Endothelial cell of umbilical vein (primary cell): ENCODE data around the gene P2RY1.

Source experiments
- POLR2AphosphoS5 ChIP-seq: IDR thresholded peaks from 2 replicates; pipeline ENCODE4 v1.6.1; 2012; ENCODE audit warnings: low read depth, mild to moderate bottlenecking, control low read depth, low read length, moderate library complexity; ENCODE audit not compliant: insufficient read depth
- TF ChIP-seq, protein P1 (sequence below), 2 donors: IDR thresholded peaks; 1 replicate in 1 of 2; 2 replicates in 1 of 2; pipeline ENCODE4 v1.5.1; 2011; ENCODE audit warnings: low read length in 2 of 2, mild to moderate bottlenecking in 2 of 2, moderate library complexity in 2 of 2, control low read depth in 1 of 2, inconsistent platforms in 1 of 2, low read depth in 1 of 2; ENCODE audit not compliant: insufficient read depth in 1 of 2; ENCODE audit errors: extremely low read depth in 1 of 2

DNA sequence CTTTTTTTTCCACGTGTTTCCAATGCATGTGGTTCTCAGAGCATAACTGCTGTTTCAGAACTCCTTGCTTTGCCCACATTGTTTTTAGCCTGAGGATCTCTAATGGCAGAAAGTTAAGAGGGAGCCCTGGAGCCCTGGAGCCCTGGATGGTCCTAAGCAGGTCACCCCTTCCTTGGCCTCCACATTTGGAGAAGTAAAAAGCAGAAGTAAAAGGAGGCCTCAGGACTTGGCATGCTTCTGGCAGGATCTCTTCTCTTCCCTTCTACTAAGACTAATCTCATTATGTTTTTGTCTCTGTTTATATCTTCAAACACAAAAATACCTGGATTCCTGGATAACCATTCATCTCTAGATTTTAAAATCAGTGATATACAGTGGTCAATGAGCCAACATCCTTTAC, 50.1 kb downstream of the P2RY1 start:
- no peak for TF ChIP-seq POLR2AphosphoS5
- TF ChIP-seq, protein P1, sequence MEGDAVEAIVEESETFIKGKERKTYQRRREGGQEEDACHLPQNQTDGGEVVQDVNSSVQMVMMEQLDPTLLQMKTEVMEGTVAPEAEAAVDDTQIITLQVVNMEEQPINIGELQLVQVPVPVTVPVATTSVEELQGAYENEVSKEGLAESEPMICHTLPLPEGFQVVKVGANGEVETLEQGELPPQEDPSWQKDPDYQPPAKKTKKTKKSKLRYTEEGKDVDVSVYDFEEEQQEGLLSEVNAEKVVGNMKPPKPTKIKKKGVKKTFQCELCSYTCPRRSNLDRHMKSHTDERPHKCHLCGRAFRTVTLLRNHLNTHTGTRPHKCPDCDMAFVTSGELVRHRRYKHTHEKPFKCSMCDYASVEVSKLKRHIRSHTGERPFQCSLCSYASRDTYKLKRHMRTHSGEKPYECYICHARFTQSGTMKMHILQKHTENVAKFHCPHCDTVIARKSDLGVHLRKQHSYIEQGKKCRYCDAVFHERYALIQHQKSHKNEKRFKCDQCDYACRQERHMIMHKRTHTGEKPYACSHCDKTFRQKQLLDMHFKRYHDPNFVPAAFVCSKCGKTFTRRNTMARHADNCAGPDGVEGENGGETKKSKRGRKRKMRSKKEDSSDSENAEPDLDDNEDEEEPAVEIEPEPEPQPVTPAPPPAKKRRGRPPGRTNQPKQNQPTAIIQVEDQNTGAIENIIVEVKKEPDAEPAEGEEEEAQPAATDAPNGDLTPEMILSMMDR (IDR thresholded peaks at IDR 0.05; ENCODE audit: extremely low read depth in 1 of 2, insufficient read depth in 1 of 2, low read depth in 1 of 2, low read length in 2 of 2): no peak
